ENCODE results near the gene CBLL1. TPM values are rescaled to one million over a fixed set of nuclear protein-coding genes. Genes with fewer than 3 reads are reported as not detected.

Gene CBLL1
- total and polyA plus RNA-seq, 2 donors (not counting 1 experiment from before 2014, with no cell fraction given) = 22.1 to 57.2 TPM

DNA sequence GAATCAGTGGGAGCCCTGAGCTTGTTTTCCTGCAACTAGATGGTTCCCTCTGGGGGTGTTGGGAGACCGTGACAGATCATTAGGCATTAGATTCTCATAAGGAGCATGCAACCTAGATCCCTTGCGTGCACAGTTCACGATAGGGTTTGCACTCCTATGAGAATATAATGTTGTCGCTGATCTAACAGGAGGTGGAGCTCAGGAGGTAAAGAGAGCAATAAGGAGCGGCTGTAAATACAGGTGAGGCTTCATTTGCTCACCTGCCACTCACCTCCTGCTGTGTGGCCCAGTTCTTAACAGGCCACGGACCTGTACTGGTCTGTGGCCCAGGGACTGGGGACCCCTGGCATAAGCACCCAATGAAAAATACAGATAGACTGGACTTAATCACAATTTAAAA lies 48.4 kb downstream of the CBLL1 start:
- H3K9me3 Mint-ChIP-seq (ENCODE audit: insufficient read depth) = no peaks in the 10 kb centered on the region
- TF ChIP-seq CTCF (IDR thresholded peaks at IDR 0.05) = no peak
- no peak for TF ChIP-seq EZH2 (IDR thresholded peaks at IDR 0.05; ENCODE audit: borderline replicate concordance, insufficient read depth, low read depth, low read length, poor library complexity, severe bottlenecking)
- H2AFZ ChIP-seq (ENCODE audit: insufficient read depth, low read depth, low read length, poor library complexity, severe bottlenecking) = no peak overlapping the region
- H3K9me3 ChIP-seq (ENCODE audit: control extremely low read depth in 1 of 3, control insufficient read depth in 2 of 3, insufficient read depth in 1 of 3, low read length in 2 of 3) = no peaks in the 10 kb centered on the region
- no peak overlapping the region for H3K27ac Mint-ChIP-seq
- H3K4me1 Mint-ChIP-seq = peaks cover 1% of the 10 kb centered on the region
- H4K20me1 ChIP-seq (ENCODE audit: control insufficient read depth, insufficient read depth, low read length, poor library complexity, severe bottlenecking) = no peaks in the 10 kb centered on the region
- H3K9ac ChIP-seq (ENCODE audit: low read length) = no peak overlapping the region
- H3K79me2 ChIP-seq (ENCODE audit: control insufficient read depth, insufficient read depth, low read length) = no peaks in the 10 kb centered on the region
- ChIA-PET POLR2A (no interaction called here), CTCF (no interaction called here)
- no peak overlapping the region for H3K4me2 ChIP-seq (replicated peaks; ENCODE audit: low read depth, low read length, poor library complexity, severe bottlenecking)
- H3K4me3 Mint-ChIP-seq = no peak overlapping the region
- no peaks in the 10 kb centered on the region for H3K27me3 ChIP-seq (replicated peaks in 1 of 4; ENCODE audit: control extremely low read depth in 1 of 4, control insufficient read depth in 3 of 4, insufficient read depth in 4 of 4, low read length in 3 of 4)
- DNase-seq = no peak
- H3K27me3 Mint-ChIP-seq = peaks cover 20% of the 10 kb centered on the region
- ATAC-seq (ENCODE audit: low read depth) = no peak
- H3K27ac ChIP-seq (ENCODE audit: low read length in 2 of 2) = no peak overlapping the region
- H3K4me3 ChIP-seq (ENCODE audit: control extremely low read depth in 1 of 5, extremely low read depth in 1 of 5, insufficient read depth in 1 of 5, low read depth in 2 of 5, low read length in 4 of 5) = no peak overlapping the region
- 89% methylated on average over 5 of the region's 6 CpGs for WGBS (ENCODE audit: insufficient coverage)
- no peaks in the 10 kb centered on the region for H3K4me1 ChIP-seq (ENCODE audit: control insufficient read depth in 2 of 2, insufficient read depth in 2 of 2, low read length in 2 of 2)
- H3K36me3 ChIP-seq (replicated peaks in 1 of 2; ENCODE audit: control extremely low read depth in 1 of 2, control insufficient read depth in 1 of 2, extremely low read depth in 1 of 2, insufficient read depth in 2 of 2, low read length in 1 of 2) = no peaks in the 10 kb centered on the region
- intact Hi-C loops (cut with micrococcal nuclease) = no loop called here

GRCh38 chr7:107799647-107800264 lies 55.8 kb downstream of the CBLL1 start:
- no peak for DNase-seq
- Histone ChIP-seq H3K4me2 (replicated peaks; ENCODE audit: low read depth, low read length, poor library complexity, severe bottlenecking) (no peak overlapping the region), H3K4me3 (ENCODE audit: control extremely low read depth in 1 of 5, extremely low read depth in 1 of 5, insufficient read depth in 1 of 5, low read depth in 2 of 5, low read length in 4 of 5) (no peak overlapping the region), H2AFZ (ENCODE audit: insufficient read depth, low read depth, low read length, poor library complexity, severe bottlenecking) (no peak overlapping the region), H3K36me3 (replicated peaks in 1 of 2; ENCODE audit: control extremely low read depth in 1 of 2, control insufficient read depth in 1 of 2, extremely low read depth in 1 of 2, insufficient read depth in 2 of 2, low read length in 1 of 2) (no peaks in the 10 kb centered on the region), H3K9me3 (ENCODE audit: control extremely low read depth in 1 of 3, control insufficient read depth in 2 of 3, insufficient read depth in 1 of 3, low read length in 2 of 3) (no peaks in the 10 kb centered on the region), H3K27me3 (replicated peaks in 1 of 4; ENCODE audit: control extremely low read depth in 1 of 4, control insufficient read depth in 3 of 4, insufficient read depth in 4 of 4, low read length in 3 of 4) (peaks cover 0 to 4% (median 0%) of the 10 kb centered on the region in 4 experiments), H3K27ac (ENCODE audit: low read length in 2 of 2) (no peak overlapping the region), H3K9ac (ENCODE audit: low read length) (no peak overlapping the region), H4K20me1 (ENCODE audit: control insufficient read depth, insufficient read depth, low read length, poor library complexity, severe bottlenecking) (no peaks in the 10 kb centered on the region), H3K79me2 (ENCODE audit: control insufficient read depth, insufficient read depth, low read length) (no peaks in the 10 kb centered on the region), H3K4me1 (ENCODE audit: control insufficient read depth in 2 of 2, insufficient read depth in 2 of 2, low read length in 2 of 2) (no peaks in the 10 kb centered on the region)
- no peak for ATAC-seq (ENCODE audit: low read depth)
- ChIA-PET CTCF (interaction anchor here (1.1 kb wide), 1 partner anchor 337 kb away, joined by 4 read pairs; no protein-coding TSS in a partner anchor), POLR2A (no interaction called here)
- Mint-ChIP-seq H3K4me3 (no peak overlapping the region), H3K27ac (no peak overlapping the region), H3K27me3 (peaks cover 24% of the 10 kb centered on the region), H3K4me1 (no peaks in the 10 kb centered on the region), H3K9me3 (ENCODE audit: insufficient read depth) (no peaks in the 10 kb centered on the region)
- intact Hi-C loops (cut with micrococcal nuclease) = no loop called here
- TF ChIP-seq EZH2 (IDR thresholded peaks at IDR 0.05; ENCODE audit: borderline replicate concordance, insufficient read depth, low read depth, low read length, poor library complexity, severe bottlenecking) = no peak
- TF ChIP-seq CTCF (IDR thresholded peaks at IDR 0.05) = no peak
- WGBS (ENCODE audit: insufficient coverage) = 85% methylated on average over 4 of the region's 6 CpGs

Data from B cell (primary cell).